Measurements from ENCODE around the gene GFOD1. TPM values are rescaled to one million over a fixed set of nuclear protein-coding genes. Genes with fewer than 3 reads are reported as not detected.

The GFOD1 gene, protein sequence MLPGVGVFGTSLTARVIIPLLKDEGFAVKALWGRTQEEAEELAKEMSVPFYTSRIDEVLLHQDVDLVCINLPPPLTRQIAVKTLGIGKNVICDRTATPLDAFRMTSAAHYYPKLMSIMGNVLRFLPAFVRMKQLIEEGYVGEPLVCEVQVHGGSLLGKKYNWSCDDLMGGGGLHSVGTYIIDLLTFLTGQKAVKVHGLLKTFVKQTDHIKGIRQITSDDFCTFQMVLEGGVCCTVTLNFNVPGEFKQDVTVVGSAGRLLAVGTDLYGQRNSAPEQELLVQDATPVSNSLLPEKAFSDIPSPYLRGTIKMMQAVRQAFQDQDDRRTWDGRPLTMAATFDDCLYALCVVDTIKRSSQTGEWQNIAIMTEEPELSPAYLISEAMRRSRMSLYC
- total RNA-seq (10 to 100 TPM; 25.0 to 65.8 (median 41.9) TPM), polyA plus RNA-seq (10 to 100 TPM; 16.2 to 41.5 TPM)
- long read RNA-seq, donor 1, full-length matches to known transcripts, result 166 of 194 reads
- long read RNA-seq, donor 1, partial matches to known transcripts, result 10 of 194 reads
- long read RNA-seq, donor 1, other reads (novel, unspliced or antisense), result 18 of 194 reads
- long read RNA-seq, donor 2, full-length matches to known transcripts, result 48 of 115 reads
- long read RNA-seq, donor 2, partial matches to known transcripts, result 23 of 115 reads
- long read RNA-seq, donor 2, other reads (novel, unspliced or antisense), result 44 of 115 reads
- long read RNA-seq, donor 3, full-length matches to known transcripts, result 191 of 216 reads
- long read RNA-seq, donor 3, partial matches to known transcripts, result 0 of 216 reads
- long read RNA-seq, donor 3, other reads (novel, unspliced or antisense), result 25 of 216 reads

DNA sequence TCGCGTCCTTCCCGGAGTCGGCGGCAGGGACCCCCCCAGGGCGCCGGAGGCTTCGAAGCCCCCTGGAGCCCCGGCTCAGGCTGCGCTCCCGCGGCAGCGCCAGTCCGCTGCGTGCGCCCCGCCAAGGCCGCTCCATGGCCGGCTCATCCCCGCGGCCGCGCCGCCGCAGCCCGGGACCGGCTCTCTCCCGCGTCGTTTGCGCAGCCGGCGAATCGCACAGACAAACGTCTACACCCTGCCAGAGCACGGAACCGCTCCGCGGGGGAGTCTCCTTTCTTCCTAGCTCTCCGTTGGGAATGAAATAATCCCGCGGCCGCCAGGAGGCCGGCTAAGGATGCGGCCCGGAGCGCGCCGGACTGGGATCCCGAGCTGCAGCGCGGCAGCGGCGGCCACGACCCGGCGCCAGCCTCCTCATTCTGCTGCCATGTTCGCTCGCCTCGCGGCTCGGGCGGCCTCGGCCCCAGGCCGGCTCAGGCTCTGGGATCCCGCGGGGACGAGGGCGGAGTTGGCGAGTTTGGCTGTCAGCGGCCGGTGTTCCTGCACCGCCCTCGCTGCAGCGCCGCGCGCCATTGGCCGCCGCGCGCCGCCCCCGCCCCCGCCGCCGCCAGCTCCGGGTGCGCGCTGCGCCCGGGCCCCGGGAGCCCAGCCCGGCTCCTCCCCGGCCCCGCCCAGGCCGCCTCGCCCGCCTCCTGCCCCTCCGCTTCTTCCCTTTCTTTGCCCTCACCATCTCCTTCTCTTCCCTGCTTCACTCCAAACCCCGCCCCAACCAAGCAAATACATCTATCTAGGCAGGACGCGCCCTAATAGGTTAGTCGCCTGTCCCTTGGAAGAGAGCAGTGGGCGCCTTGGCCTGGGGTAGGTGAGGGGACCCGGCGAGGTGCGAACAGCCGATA lies at the start of gene GFOD1:
Gene GFOD1, minus strand, starts transcription at position 479 of the 893 bp plus-strand sequence. CDS start 710 bp downstream, outside the sequence.
- Histone ChIP-seq H3K27me3 (no peaks in the 10 kb centered on the region), H3K27ac (peak within 1 kb of the TSS; percentile 86 to 98 (median 95)), H3K9me3 (no peaks in the 10 kb centered on the region), H3K4me1 (peaks cover 0 to 47% (median 31%) of the 10 kb centered on the region in 12 donors), H3K4me3 (peak within 1 kb of the TSS; percentile 68 to 97 (median 90)), H3K36me3 (no peaks in the 10 kb centered on the region)
- DNase-seq (peak; percentile 91 to 95 (median 92)), ATAC-seq (peak; percentile 81 to 91 (median 86))
- intact Hi-C loops (cut with DNase I), result loop anchor here (1.0 to 10.0 kb wide), 18 partner anchors 40 to 1203 kb away; partner anchors contain the start of gene SIRT5 (in 4 of the 10)
- WGBS, 4 donors, result 0 to 1% (median 1%) methylated on average over 47 to 109 of the region's 109 CpGs
- TF ChIP-seq POLR2A (IDR thresholded peaks at IDR 0.05) (peak; percentile 88 to 97), CTCF (IDR thresholded peaks at IDR 0.05) (peak in 4 of 12 donors; percentile 21 to 36 (median 28))

- H3K27me3 ChIP-seq, result no peaks in the 10 kb centered on the region
- 69 to 80% (median 74%) methylated on average over 4 of the region's 4 CpGs for WGBS, 4 donors
- no peak for DNase-seq
- no peaks in the 10 kb centered on the region for H3K9me3 ChIP-seq
- peaks cover 0 to 24% (median 13%) of the 10 kb centered on the region in 12 donors for H3K4me1 ChIP-seq
- H3K27ac ChIP-seq, result peak overlapping the region in 9 of 12 donors; percentile 0 to 73 (median 38)
- H3K36me3 ChIP-seq, result no peaks in the 10 kb centered on the region
- ATAC-seq, result no peak
- intact Hi-C loops (cut with DNase I), result loop anchor here in 8 of 10 donors (2.0 to 10.0 kb wide), 11 partner anchors 32 to 200 kb away; partner anchors contain the start of gene GFOD1 (in 3 of the 8)
- H3K4me3 ChIP-seq, result no peak overlapping the region
- no peak for TF ChIP-seq POLR2A (IDR thresholded peaks at IDR 0.05)
- TF ChIP-seq CTCF (IDR thresholded peaks at IDR 0.05), result no peak
Measured at GRCh38 chr6:13536796-13537526, 49.6 kb upstream of the GFOD1 start.

- Histone ChIP-seq H3K27ac (no peak overlapping the region), H3K27me3 (no peaks in the 10 kb centered on the region), H3K9me3 (no peaks in the 10 kb centered on the region), H3K36me3 (no peaks in the 10 kb centered on the region), H3K4me3 (no peak overlapping the region), H3K4me1 (peaks cover 0 to 24% (median 13%) of the 10 kb centered on the region in 12 donors)
- no peak for TF ChIP-seq POLR2A (IDR thresholded peaks at IDR 0.05)
- TF ChIP-seq CTCF (IDR thresholded peaks at IDR 0.05), result no peak
- WGBS, 4 donors, result 90 to 96% (median 93%) methylated on average over 3 of the region's 3 CpGs
- ATAC-seq, result no peak
- DNase-seq, result no peak
- intact Hi-C loops (cut with DNase I), result loop anchor here in 7 of 10 donors (5.0 to 10.0 kb wide), 8 partner anchors 33 to 198 kb away; partner anchors contain the start of gene GFOD1 (in 2 of the 7)
Measured at GRCh38 chr6:13535306-13535705, 47.9 kb upstream of the GFOD1 start.

Data from heart left ventricle (tissue), 16 donors.